Loucy (cell line): ENCODE measurements around the gene ARFGEF3.

Experiments
- CTCF ChIP-seq: fragments of 200-600 bp; sonication (generic); conservative IDR thresholded peaks from 2 replicates; pipeline ENCODE4 v1.5.1; 2014; ENCODE audit warnings: mild to moderate bottlenecking, antibody characterized with exemption, low read length
- EZH2phosphoT487 ChIP-seq: fragments of 200-600 bp; IDR thresholded peaks from 2 replicates; pipeline ENCODE4 v1.6.1; 2018; ENCODE audit warnings: antibody characterized with exemption, mild to moderate bottlenecking, moderate library complexity, borderline replicate concordance

- TF ChIP-seq CTCF (no peak), EZH2phosphoT487 (no peak)
Observed at GRCh38 chr6:138235205-138235604, 73.5 kb downstream of the ARFGEF3 start.
